Prostate gland (tissue), 2 donors: ENCODE data around the gene HOOK2. TPM values are rescaled to one million over a fixed set of nuclear protein-coding genes. Genes with fewer than 3 reads are reported as not detected.

Experiments
- DNase-seq: peaks from one replicate; pipeline ENCODE4 v3.0.0-alpha.2; 2019; ENCODE audit warnings: low spot score
- H3K27ac ChIP-seq, 2 donors: fragments of 200-600 bp; sonication (generic); 2 replicates each; pipeline ENCODE4 v1.5.1; 2017 to 2019
- H3K27me3 ChIP-seq: fragments of 200-600 bp; sonication (generic); replicated peaks from 2 replicates; pipeline ENCODE4 v1.5.1; 2019; ENCODE audit not compliant: insufficient read depth
- H3K36me3 ChIP-seq, 2 donors: fragments of 200-600 bp; sonication (generic); 1 replicate in 1 of 2; 2 replicates in 1 of 2; pipeline versions ENCODE4 v1.5.1 to v1.8.1; 2017 to 2019
- H3K4me1 ChIP-seq: fragments of 200-600 bp; sonication (generic); replicated peaks from 2 replicates; pipeline ENCODE4 v1.5.1; 2019
- H3K4me3 ChIP-seq, 2 donors: fragments of 200-600 bp; sonication (generic); 2 replicates each; pipeline ENCODE4 v1.5.1; 2017 to 2019
- H3K9me3 ChIP-seq: fragments of 200-600 bp; sonication (generic); 2 replicates; pipeline ENCODE4 v1.5.1; 2017
- POLR2A ChIP-seq: fragments of 450-650 bp; IDR thresholded peaks from one replicate; pipeline ENCODE4 v1.6.1; 2016; ENCODE audit warnings: antibody characterized with exemption, mild to moderate bottlenecking
- POLR2AphosphoS5 ChIP-seq: sonication (generic); formaldehyde crosslinking; IDR thresholded peaks from one replicate; pipeline ENCODE4 v1.6.1; 2017; ENCODE audit warnings: antibody characterized with exemption
- WGBS: methylation state at CpG from one replicate; pipeline ENCODE4 v1.1.5; 2018; 5-methylcytosine and 5-hydroxymethylcytosine counted together
- intact Hi-C: fragments of 100-400 bp; cut with DNase I; formaldehyde crosslinking; loops from one replicate; pipeline ENCODE4 v1.14.2; 2022
- total RNA-seq, 2 donors: library from RNA; depleted of rRNA; stranded (reverse); fragments of >200 nt; gene quantifications; one replicate each; pipeline ENCODE4 v1.1.0, GENCODE V29; 2016
- TF ChIP-seq, protein P1 (sequence below), 4 experiments: fragments of 200-600 bp in 2 of 4; fragments of 450-650 bp in 2 of 4; sonication (generic) in 2 of 4; IDR thresholded peaks; 1 replicate in 3 of 4; 2 replicates in 1 of 4; pipeline ENCODE4 v1.5.1; 2016 to 2019; ENCODE audit warnings: antibody characterized with exemption in 4 of 4, mild to moderate bottlenecking in 2 of 4, moderate library complexity in 2 of 4

The HOOK2 gene
- total RNA-seq, 2 donors from 2014 or later, result 49.6 to 126 TPM

DNA sequence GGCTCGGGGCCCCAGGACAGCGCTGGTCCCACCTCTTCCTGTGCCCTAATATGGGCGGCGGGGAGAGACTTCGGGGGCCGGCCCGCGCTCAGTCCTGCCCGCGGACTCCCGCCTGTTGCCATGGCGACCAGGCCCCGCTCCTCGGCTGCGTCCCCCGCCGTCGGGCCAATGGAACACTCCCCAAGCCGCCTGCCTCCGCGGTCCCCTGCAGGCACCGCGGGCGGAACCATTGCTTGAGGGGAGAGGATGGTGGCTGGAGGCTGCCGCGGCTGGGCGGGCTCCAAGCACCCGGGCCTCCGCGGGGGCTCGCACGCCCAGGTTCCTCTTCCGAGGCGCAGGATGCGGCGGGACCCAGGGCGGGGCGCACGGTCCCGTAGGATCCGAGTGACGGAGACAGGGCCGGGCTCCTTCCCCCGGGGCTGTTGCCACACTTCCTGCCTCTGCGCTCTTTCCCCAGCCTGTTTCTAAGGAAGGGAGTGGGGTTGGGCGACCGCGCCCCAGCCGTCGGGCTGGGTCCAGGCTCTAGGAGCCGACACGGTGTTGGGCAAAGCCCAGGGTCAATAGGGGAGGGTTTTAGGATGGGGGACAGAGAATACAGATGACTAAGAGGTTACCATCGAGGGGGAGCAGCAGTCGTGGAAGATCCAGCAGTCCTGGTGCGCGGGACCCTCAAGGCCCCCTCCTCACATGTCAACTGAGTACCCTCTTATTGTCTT, 14.7 kb upstream of the HOOK2 start:
- intact Hi-C loops, result loop anchor here (10.0 kb wide), 1 partner anchor 65 kb away; the partner anchor contains the start of gene TNPO2
- Histone ChIP-seq H3K27ac (peak overlapping the region; percentile 100), H3K4me3 (peak overlapping the region; percentile 79 to 85), H3K36me3 (no peaks in the 10 kb centered on the region), H3K9me3 (no peaks in the 10 kb centered on the region), H3K4me1 (peaks cover 46% of the 10 kb centered on the region), H3K27me3 (no peaks in the 10 kb centered on the region)
- 1% methylated on average over 34 of the region's 56 CpGs for WGBS
- peak; percentile 94 for DNase-seq
- TF ChIP-seq POLR2A, result peak; percentile 79
- TF ChIP-seq POLR2AphosphoS5, result peak; percentile 92
- TF ChIP-seq, protein P1, sequence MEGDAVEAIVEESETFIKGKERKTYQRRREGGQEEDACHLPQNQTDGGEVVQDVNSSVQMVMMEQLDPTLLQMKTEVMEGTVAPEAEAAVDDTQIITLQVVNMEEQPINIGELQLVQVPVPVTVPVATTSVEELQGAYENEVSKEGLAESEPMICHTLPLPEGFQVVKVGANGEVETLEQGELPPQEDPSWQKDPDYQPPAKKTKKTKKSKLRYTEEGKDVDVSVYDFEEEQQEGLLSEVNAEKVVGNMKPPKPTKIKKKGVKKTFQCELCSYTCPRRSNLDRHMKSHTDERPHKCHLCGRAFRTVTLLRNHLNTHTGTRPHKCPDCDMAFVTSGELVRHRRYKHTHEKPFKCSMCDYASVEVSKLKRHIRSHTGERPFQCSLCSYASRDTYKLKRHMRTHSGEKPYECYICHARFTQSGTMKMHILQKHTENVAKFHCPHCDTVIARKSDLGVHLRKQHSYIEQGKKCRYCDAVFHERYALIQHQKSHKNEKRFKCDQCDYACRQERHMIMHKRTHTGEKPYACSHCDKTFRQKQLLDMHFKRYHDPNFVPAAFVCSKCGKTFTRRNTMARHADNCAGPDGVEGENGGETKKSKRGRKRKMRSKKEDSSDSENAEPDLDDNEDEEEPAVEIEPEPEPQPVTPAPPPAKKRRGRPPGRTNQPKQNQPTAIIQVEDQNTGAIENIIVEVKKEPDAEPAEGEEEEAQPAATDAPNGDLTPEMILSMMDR (IDR thresholded peaks at IDR 0.05), result peak in 1 of 4 experiments; percentile 19

DNA sequence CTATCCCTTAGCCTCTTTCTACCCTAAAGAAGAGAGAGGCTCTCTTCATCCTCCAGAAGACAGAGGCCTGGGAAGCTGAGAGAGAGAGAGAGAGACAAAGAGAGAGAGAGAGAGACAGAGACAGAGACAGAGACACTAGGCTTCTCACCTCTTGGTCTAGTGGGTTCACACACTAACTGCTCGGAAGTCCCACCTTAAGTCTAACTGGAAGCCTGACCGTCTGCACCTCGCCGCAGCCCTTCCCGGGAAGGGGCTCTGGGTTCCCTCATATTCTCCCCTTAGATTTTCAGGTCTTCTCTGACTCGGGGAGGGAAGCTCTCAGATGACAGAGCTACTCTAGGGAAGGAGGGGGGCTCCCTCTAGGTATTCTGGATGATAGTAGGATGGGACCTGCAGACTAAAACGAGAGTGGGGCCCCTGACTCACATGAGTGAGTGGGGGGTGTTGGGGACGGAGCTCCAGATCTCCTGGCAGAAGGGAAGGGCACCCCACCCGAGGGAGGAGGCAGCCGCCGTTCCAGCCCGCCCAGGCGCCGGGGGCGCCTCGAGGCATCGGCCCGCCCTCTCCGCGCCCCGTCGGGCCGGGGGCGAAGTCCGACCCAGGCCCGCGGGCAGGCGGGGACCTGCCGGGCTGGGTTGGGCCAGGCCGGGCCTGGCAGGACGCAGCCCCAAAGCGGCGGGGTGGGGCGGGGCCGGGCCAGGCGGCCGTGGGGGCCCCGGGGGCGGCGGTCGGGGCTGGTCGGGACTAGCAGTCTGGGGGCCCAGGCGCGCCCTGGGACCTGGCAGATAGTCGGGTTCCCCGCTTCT, 13.9 kb upstream of the HOOK2 start:
- no peak for DNase-seq
- WGBS, result 2% methylated on average over 18 of the region's 46 CpGs
- TF ChIP-seq POLR2AphosphoS5 (no peak), POLR2A (no peak)
- TF ChIP-seq, protein P1 (IDR thresholded peaks at IDR 0.05), result no peak
- Histone ChIP-seq H3K4me3 (peak overlapping the region; percentile 79 to 85), H3K36me3 (no peaks in the 10 kb centered on the region), H3K27me3 (no peaks in the 10 kb centered on the region), H3K27ac (peak overlapping the region; percentile 100), H3K4me1 (peaks cover 54% of the 10 kb centered on the region), H3K9me3 (no peaks in the 10 kb centered on the region)
- intact Hi-C loops, result no loop called here

DNA sequence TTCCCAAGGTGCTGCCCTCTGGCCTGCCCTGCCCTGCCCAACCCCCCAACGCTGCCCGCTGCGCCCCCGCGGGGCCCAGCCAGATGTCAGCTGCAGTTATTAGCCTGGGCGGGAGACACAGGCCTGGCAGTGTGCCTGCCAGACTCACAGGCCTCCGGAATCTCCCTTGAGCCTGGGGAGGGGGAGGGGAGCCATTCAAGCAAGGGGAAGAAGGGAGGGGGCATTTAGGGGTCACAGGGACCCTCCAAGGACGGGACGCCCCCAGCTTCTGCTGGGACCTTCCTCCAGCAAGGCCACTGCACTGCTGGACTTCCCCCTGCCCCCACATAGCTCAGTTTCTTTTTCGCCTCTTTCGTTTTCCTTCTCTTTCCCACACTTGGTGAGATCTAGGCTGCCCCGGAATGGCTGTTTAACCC, 13.3 kb upstream of the HOOK2 start:
- DNase-seq, result peak; percentile 71
- Histone ChIP-seq H3K9me3 (no peaks in the 10 kb centered on the region), H3K36me3 (no peaks in the 10 kb centered on the region), H3K4me1 (peaks cover 57% of the 10 kb centered on the region), H3K4me3 (peak overlapping the region; percentile 79 to 85), H3K27me3 (no peaks in the 10 kb centered on the region), H3K27ac (peak overlapping the region; percentile 100)
- no peak for TF ChIP-seq POLR2A
- peak; percentile 35 for TF ChIP-seq POLR2AphosphoS5
- 2% methylated on average over 12 of the region's 12 CpGs for WGBS
- intact Hi-C loops, result no loop called here

DNA sequence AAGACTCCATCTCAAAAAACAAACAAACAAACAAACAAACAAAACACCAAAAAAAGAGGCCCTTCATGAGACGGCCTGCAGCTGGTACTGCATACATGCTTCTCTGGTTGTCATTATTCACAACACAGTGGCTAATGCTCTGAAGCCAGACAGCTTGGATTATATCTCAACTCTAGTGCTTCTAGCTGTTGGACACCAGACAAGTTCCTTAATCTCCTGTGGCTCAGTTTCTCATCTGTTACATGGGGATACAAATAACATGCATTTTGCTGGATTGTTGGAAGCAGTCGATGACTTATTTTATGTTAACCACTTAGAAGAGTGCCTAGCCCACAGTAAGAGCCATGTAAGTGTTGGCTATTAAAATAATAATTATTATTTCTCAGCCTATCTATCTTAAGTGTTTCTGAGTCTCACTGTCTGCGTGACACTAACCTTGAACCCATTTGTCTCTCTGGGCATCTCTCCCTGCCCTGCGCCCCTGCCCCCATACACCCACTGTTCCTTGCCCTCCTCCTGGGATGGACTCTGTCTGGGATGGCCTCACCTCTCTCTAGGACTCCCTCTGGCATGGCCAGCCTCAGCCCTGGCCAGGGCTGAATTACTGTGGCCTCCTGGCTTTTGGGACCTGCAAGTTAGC, 12.8 kb upstream of the HOOK2 start:
- TF ChIP-seq, protein P1 (IDR thresholded peaks at IDR 0.05), result no peak
- no peak for TF ChIP-seq POLR2A
- no peak for TF ChIP-seq POLR2AphosphoS5
- peaks cover 62% of the 10 kb centered on the region for H3K4me1 ChIP-seq
- intact Hi-C loops, result no loop called here
- H3K36me3 ChIP-seq, result no peaks in the 10 kb centered on the region
- H3K9me3 ChIP-seq, result no peaks in the 10 kb centered on the region
- peak overlapping the region; percentile 100 for H3K27ac ChIP-seq
- WGBS, result 59% methylated on average over 4 of the region's 4 CpGs
- no peaks in the 10 kb centered on the region for H3K27me3 ChIP-seq
- H3K4me3 ChIP-seq, result peak overlapping the region in 1 of 2 donors; percentile 79
- no peak for DNase-seq

DNA sequence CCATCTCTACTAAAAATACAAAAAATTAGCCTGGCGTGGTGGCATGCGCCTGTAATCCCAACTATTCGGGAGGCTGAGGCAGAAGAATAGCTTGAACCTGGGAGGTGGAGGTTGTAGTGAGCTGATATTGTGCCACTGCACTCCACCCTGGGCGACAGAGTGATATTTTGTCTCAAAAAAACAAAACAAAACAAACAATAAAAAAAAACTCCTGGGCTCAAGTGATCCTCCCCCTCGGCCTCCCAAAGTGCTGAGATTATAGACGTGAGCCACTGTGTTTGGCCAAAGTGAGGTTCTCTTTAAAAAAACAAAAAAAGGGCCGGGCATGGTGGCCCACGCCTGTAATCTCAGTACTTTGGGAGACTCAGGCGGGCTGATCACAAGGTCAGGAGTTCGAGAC, 12.1 kb upstream of the HOOK2 start:
- DNase-seq, result no peak
- H3K9me3 ChIP-seq, result no peaks in the 10 kb centered on the region
- peak overlapping the region; percentile 100 for H3K27ac ChIP-seq
- TF ChIP-seq POLR2A (no peak), POLR2AphosphoS5 (no peak)
- TF ChIP-seq, protein P1 (IDR thresholded peaks at IDR 0.05), result no peak
- H3K36me3 ChIP-seq, result no peaks in the 10 kb centered on the region
- 74% methylated on average over 10 of the region's 10 CpGs for whole genome bisulfite sequencing
- H3K4me1 ChIP-seq, result peaks cover 67% of the 10 kb centered on the region
- no peaks in the 10 kb centered on the region for H3K27me3 ChIP-seq
- intact Hi-C loops, result no loop called here
- no peak overlapping the region for H3K4me3 ChIP-seq
